Measurements from ENCODE around the gene GINS2. TPM values are rescaled to one million over a fixed set of nuclear protein-coding genes. Genes with fewer than 3 reads are reported as not detected.

GINS2 gene
- total RNA-seq, 1 experiment from 2014 or later: 12.0 TPM

DNA sequence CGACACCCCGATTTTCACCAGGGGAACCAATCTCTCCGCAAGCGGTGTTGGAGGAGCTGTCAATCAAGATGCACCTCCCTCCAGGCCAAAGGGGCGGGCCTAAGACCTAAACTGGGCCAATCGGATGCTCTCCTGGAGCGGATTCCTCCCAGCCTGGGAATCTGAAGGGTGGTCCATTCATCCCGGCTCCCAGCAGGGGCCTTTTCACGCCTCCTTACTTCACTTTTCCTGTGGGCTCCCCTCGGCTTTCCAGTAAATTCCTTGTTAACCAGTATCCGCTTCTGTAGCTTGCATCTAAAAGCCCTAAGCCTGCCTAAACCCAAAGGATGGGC is 45.1 kb upstream of the GINS2 start:
- in situ Hi-C loops (cut with HindIII; ENCODE audit: low pct_unique_long_range_greater_than_20kb, low sequenced_read_pairs) (no loop called here), intact Hi-C loops (cut with micrococcal nuclease; ENCODE audit: unreplicated experiment) (no loop called here)
- no peak overlapping the region for H3K27ac ChIP-seq (ENCODE audit: low read length)
- DNase-seq (ENCODE audit: low read depth, low spot score) (no peak), ATAC-seq (no peak)
- CTCF ChIA-PET: no interaction called here
- no peaks in the 10 kb centered on the region for H3K9me3 ChIP-seq (ENCODE audit: control insufficient read depth, insufficient read depth, low read depth, low read length)
- BruUV-seq (replicated peaks): no TSS peak
- no peaks in the 10 kb centered on the region for H3K27me3 ChIP-seq (ENCODE audit: control insufficient read depth, insufficient read depth, low read length)
- H3K4me1 ChIP-seq (ENCODE audit: control insufficient read depth, insufficient read depth, low read length): no peaks in the 10 kb centered on the region
- H3K36me3 ChIP-seq (ENCODE audit: control insufficient read depth, insufficient read depth, low read length): no peaks in the 10 kb centered on the region
- no peak for TF ChIP-seq TCF7L2 (IDR thresholded peaks at IDR 0.05; ENCODE audit: low read depth, low read length)
- no peak for TF ChIP-seq POLR2AphosphoS5 (IDR thresholded peaks at IDR 0.05; ENCODE audit: low read depth, low read length)
- no peak for TF ChIP-seq SIN3A (IDR thresholded peaks at IDR 0.05; ENCODE audit: borderline replicate concordance, insufficient read depth, low read depth, low read length)
- TF ChIP-seq, protein P1, sequence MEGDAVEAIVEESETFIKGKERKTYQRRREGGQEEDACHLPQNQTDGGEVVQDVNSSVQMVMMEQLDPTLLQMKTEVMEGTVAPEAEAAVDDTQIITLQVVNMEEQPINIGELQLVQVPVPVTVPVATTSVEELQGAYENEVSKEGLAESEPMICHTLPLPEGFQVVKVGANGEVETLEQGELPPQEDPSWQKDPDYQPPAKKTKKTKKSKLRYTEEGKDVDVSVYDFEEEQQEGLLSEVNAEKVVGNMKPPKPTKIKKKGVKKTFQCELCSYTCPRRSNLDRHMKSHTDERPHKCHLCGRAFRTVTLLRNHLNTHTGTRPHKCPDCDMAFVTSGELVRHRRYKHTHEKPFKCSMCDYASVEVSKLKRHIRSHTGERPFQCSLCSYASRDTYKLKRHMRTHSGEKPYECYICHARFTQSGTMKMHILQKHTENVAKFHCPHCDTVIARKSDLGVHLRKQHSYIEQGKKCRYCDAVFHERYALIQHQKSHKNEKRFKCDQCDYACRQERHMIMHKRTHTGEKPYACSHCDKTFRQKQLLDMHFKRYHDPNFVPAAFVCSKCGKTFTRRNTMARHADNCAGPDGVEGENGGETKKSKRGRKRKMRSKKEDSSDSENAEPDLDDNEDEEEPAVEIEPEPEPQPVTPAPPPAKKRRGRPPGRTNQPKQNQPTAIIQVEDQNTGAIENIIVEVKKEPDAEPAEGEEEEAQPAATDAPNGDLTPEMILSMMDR (IDR thresholded peaks at IDR 0.05): no peak
- TF ChIP-seq, protein P2, sequence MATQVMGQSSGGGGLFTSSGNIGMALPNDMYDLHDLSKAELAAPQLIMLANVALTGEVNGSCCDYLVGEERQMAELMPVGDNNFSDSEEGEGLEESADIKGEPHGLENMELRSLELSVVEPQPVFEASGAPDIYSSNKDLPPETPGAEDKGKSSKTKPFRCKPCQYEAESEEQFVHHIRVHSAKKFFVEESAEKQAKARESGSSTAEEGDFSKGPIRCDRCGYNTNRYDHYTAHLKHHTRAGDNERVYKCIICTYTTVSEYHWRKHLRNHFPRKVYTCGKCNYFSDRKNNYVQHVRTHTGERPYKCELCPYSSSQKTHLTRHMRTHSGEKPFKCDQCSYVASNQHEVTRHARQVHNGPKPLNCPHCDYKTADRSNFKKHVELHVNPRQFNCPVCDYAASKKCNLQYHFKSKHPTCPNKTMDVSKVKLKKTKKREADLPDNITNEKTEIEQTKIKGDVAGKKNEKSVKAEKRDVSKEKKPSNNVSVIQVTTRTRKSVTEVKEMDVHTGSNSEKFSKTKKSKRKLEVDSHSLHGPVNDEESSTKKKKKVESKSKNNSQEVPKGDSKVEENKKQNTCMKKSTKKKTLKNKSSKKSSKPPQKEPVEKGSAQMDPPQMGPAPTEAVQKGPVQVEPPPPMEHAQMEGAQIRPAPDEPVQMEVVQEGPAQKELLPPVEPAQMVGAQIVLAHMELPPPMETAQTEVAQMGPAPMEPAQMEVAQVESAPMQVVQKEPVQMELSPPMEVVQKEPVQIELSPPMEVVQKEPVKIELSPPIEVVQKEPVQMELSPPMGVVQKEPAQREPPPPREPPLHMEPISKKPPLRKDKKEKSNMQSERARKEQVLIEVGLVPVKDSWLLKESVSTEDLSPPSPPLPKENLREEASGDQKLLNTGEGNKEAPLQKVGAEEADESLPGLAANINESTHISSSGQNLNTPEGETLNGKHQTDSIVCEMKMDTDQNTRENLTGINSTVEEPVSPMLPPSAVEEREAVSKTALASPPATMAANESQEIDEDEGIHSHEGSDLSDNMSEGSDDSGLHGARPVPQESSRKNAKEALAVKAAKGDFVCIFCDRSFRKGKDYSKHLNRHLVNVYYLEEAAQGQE (IDR thresholded peaks at IDR 0.05; ENCODE audit: insufficient read depth in 1 of 2, low read depth in 2 of 2, low read length in 1 of 2): no peak
- H3K4me3 ChIP-seq (ENCODE audit: low read depth in 2 of 2, low read length in 2 of 2): no peak overlapping the region
- POLR2A ChIA-PET: no interaction called here

DNA sequence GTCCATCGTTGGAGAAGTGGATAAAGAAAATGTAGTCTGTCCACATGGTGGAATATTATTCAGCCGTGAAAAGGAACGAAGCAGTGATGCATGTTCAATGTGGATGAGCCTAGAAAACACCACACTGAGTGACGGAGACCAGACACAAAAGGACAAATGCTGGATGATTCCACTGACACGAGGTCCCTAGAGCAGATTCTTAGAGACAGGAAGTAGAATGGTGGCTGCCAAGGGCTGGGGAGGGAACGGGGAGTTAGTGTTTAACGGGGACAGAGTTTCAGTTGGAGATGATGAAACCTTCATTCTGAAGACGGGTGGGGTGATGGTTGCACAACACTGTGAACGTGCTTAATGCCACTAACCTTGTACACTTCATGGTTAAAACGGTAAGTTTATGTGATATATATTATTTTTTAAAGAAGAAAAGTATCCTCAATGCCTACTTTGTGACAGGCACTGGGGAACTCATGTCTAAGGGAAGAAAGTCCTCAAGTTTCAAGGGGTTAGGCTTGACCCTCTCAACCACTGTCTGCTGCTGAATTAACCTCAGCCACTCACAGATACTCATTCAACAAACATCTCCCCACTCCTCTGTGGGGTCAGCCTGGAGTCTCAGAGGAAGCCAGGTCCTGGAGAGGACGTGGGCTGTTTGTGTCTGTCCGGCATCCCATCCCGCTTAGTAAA is 44.5 kb upstream of the GINS2 start:
- no TSS peak for BruUV-seq (replicated peaks)
- TF ChIP-seq POLR2AphosphoS5 (IDR thresholded peaks at IDR 0.05; ENCODE audit: low read depth, low read length): no peak
- TF ChIP-seq, protein P1 (IDR thresholded peaks at IDR 0.05): no peak
- no peak for TF ChIP-seq TCF7L2 (IDR thresholded peaks at IDR 0.05; ENCODE audit: low read depth, low read length)
- TF ChIP-seq, protein P2 (IDR thresholded peaks at IDR 0.05; ENCODE audit: insufficient read depth in 1 of 2, low read depth in 2 of 2, low read length in 1 of 2): no peak
- Histone ChIP-seq H3K4me3 (ENCODE audit: low read depth in 2 of 2, low read length in 2 of 2) (no peak overlapping the region), H3K36me3 (ENCODE audit: control insufficient read depth, insufficient read depth, low read length) (no peaks in the 10 kb centered on the region), H3K4me1 (ENCODE audit: control insufficient read depth, insufficient read depth, low read length) (no peaks in the 10 kb centered on the region), H3K27ac (ENCODE audit: low read length) (no peak overlapping the region), H3K9me3 (ENCODE audit: control insufficient read depth, insufficient read depth, low read depth, low read length) (no peaks in the 10 kb centered on the region), H3K27me3 (ENCODE audit: control insufficient read depth, insufficient read depth, low read length) (no peaks in the 10 kb centered on the region)
- DNase-seq (ENCODE audit: low read depth, low spot score) (no peak), ATAC-seq (no peak)
- ChIA-PET POLR2A (no interaction called here), CTCF (no interaction called here)
- intact Hi-C loops (cut with micrococcal nuclease; ENCODE audit: unreplicated experiment): no loop called here
- in situ Hi-C loops (cut with HindIII; ENCODE audit: low pct_unique_long_range_greater_than_20kb, low sequenced_read_pairs): no loop called here
